Measurements from ENCODE around the gene ATOSA. TPM values are rescaled to one million over a fixed set of nuclear protein-coding genes. Genes with fewer than 3 reads are reported as not detected.

ATOSA gene
- total and polyA plus RNA-seq, 4 donors, result 12.8 to 77.8 (median 26.1) TPM

DNA sequence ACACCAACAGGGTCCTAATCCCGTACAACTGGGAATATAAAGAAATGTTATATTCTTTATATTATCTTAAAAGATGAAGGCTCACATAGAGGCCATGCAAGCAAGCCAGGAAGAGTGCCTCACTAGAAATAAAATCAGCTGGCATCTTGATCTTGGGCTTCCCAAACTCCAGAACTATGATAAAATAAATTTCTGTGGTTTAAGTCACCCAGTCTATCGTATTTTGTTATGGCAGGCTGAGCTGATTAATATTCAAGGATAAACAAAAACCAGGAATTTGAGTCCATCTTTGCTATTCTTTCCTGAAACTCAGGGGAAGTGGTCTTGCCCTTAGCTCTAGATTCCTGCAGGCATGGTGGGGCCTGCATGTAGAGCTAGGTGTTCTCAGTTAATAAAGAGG lies 42.7 kb downstream of the ATOSA start:
- no peak for DNase-seq (ENCODE audit: low spot score)
- H3K27ac ChIP-seq (ENCODE audit: low read depth in 1 of 2, low read length in 2 of 2), result no peak overlapping the region
- TF ChIP-seq FOXA2 (IDR thresholded peaks at IDR 0.05), result no peak
- no peak for TF ChIP-seq GABPA (IDR thresholded peaks at IDR 0.05 in 1 of 2, conservative IDR thresholded peaks at IDR 0.05 in 1 of 2)
- no peak for TF ChIP-seq NR2F2 (IDR thresholded peaks at IDR 0.05)
- no peak for TF ChIP-seq FOXA1 (IDR thresholded peaks at IDR 0.05)
- TF ChIP-seq, protein P1, sequence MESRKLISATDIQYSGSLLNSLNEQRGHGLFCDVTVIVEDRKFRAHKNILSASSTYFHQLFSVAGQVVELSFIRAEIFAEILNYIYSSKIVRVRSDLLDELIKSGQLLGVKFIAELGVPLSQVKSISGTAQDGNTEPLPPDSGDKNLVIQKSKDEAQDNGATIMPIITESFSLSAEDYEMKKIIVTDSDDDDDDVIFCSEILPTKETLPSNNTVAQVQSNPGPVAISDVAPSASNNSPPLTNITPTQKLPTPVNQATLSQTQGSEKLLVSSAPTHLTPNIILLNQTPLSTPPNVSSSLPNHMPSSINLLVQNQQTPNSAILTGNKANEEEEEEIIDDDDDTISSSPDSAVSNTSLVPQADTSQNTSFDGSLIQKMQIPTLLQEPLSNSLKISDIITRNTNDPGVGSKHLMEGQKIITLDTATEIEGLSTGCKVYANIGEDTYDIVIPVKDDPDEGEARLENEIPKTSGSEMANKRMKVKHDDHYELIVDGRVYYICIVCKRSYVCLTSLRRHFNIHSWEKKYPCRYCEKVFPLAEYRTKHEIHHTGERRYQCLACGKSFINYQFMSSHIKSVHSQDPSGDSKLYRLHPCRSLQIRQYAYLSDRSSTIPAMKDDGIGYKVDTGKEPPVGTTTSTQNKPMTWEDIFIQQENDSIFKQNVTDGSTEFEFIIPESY (IDR thresholded peaks at IDR 0.05), result no peak
- no peak for TF ChIP-seq TAF1 (conservative IDR thresholded peaks at IDR 0.05)
- no peak for TF ChIP-seq EGR1 (IDR thresholded peaks at IDR 0.05; ENCODE audit: low read depth in 2 of 2)
- TF ChIP-seq, protein P2, sequence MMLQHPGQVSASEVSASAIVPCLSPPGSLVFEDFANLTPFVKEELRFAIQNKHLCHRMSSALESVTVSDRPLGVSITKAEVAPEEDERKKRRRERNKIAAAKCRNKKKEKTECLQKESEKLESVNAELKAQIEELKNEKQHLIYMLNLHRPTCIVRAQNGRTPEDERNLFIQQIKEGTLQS (IDR thresholded peaks at IDR 0.05), result no peak
- TF ChIP-seq YY1 (IDR thresholded peaks at IDR 0.05), result no peak
- no peak for TF ChIP-seq JUND (IDR thresholded peaks at IDR 0.05)
- TF ChIP-seq, protein P3, sequence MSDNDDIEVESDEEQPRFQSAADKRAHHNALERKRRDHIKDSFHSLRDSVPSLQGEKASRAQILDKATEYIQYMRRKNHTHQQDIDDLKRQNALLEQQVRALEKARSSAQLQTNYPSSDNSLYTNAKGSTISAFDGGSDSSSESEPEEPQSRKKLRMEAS (IDR thresholded peaks at IDR 0.05), result no peak
- no peak for TF ChIP-seq RXRA (IDR thresholded peaks at IDR 0.05)
- no peak for TF ChIP-seq SP1 (IDR thresholded peaks at IDR 0.05)
- no peak overlapping the region for H3K9ac ChIP-seq (ENCODE audit: low read depth in 1 of 2, low read length in 2 of 2)
- 96% methylated on average over 2 of the region's 2 CpGs for WGBS
- no peaks in the 10 kb centered on the region for H3K9me3 ChIP-seq (ENCODE audit: control insufficient read depth in 4 of 4, low read length in 3 of 4)
- no peak overlapping the region for H3K4me3 ChIP-seq (ENCODE audit: low read depth in 1 of 3, low read length in 3 of 3)
- peaks cover 0 to 11% (median 6%) of the 10 kb centered on the region in 4 donors for H3K36me3 ChIP-seq (ENCODE audit: control insufficient read depth in 4 of 4, insufficient read depth in 3 of 4, low read depth in 1 of 4, low read length in 3 of 4)
- H3K4me1 ChIP-seq (ENCODE audit: control insufficient read depth in 4 of 4, insufficient read depth in 4 of 4, low read length in 3 of 4), result peaks cover 0 to 7% (median 0%) of the 10 kb centered on the region in 4 donors
- H3K27me3 ChIP-seq (ENCODE audit: control insufficient read depth in 4 of 4, insufficient read depth in 4 of 4, low read length in 3 of 4), result no peaks in the 10 kb centered on the region

DNA sequence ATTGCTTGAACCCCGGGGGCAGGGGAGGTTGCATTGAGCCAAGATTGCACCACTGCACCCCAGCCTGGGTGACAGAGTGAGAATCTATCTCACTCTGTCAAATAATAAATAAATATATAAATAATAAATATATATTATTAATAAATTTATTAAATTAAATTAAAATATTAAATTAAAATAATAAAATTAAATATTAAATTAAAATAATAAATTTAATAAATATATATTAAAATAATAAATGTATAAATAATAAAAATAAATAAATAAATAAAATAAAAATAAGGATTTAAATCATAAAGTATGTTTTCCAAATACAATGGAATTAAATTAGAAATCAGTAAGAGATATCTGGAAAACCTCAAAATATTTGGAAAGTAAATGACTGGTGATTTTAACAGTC lies 43.3 kb downstream of the ATOSA start:
- Histone ChIP-seq H3K27ac (ENCODE audit: low read depth in 1 of 2, low read length in 2 of 2) (no peak overlapping the region), H3K9me3 (ENCODE audit: control insufficient read depth in 4 of 4, low read length in 3 of 4) (no peaks in the 10 kb centered on the region), H3K27me3 (ENCODE audit: control insufficient read depth in 4 of 4, insufficient read depth in 4 of 4, low read length in 3 of 4) (no peaks in the 10 kb centered on the region), H3K4me1 (ENCODE audit: control insufficient read depth in 4 of 4, insufficient read depth in 4 of 4, low read length in 3 of 4) (peaks cover 0 to 7% (median 0%) of the 10 kb centered on the region in 4 donors), H3K9ac (ENCODE audit: low read depth in 1 of 2, low read length in 2 of 2) (no peak overlapping the region), H3K36me3 (ENCODE audit: control insufficient read depth in 4 of 4, insufficient read depth in 3 of 4, low read depth in 1 of 4, low read length in 3 of 4) (peaks cover 0 to 11% (median 4%) of the 10 kb centered on the region in 4 donors), H3K4me3 (ENCODE audit: low read depth in 1 of 3, low read length in 3 of 3) (no peak overlapping the region)
- no peak for DNase-seq (ENCODE audit: low spot score)
- 96% methylated on average over 1 of the region's 1 CpG for WGBS
- TF ChIP-seq, protein P3 (IDR thresholded peaks at IDR 0.05), result no peak
- TF ChIP-seq, protein P2 (IDR thresholded peaks at IDR 0.05), result no peak
- TF ChIP-seq, protein P1 (IDR thresholded peaks at IDR 0.05), result no peak
- no peak for TF ChIP-seq HNF4A (conservative IDR thresholded peaks at IDR 0.05)
- TF ChIP-seq EGR1 (IDR thresholded peaks at IDR 0.05; ENCODE audit: low read depth in 2 of 2), result no peak
- TF ChIP-seq, protein P4, sequence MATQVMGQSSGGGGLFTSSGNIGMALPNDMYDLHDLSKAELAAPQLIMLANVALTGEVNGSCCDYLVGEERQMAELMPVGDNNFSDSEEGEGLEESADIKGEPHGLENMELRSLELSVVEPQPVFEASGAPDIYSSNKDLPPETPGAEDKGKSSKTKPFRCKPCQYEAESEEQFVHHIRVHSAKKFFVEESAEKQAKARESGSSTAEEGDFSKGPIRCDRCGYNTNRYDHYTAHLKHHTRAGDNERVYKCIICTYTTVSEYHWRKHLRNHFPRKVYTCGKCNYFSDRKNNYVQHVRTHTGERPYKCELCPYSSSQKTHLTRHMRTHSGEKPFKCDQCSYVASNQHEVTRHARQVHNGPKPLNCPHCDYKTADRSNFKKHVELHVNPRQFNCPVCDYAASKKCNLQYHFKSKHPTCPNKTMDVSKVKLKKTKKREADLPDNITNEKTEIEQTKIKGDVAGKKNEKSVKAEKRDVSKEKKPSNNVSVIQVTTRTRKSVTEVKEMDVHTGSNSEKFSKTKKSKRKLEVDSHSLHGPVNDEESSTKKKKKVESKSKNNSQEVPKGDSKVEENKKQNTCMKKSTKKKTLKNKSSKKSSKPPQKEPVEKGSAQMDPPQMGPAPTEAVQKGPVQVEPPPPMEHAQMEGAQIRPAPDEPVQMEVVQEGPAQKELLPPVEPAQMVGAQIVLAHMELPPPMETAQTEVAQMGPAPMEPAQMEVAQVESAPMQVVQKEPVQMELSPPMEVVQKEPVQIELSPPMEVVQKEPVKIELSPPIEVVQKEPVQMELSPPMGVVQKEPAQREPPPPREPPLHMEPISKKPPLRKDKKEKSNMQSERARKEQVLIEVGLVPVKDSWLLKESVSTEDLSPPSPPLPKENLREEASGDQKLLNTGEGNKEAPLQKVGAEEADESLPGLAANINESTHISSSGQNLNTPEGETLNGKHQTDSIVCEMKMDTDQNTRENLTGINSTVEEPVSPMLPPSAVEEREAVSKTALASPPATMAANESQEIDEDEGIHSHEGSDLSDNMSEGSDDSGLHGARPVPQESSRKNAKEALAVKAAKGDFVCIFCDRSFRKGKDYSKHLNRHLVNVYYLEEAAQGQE (IDR thresholded peaks at IDR 0.05), result no peak
- TF ChIP-seq, protein P5, sequence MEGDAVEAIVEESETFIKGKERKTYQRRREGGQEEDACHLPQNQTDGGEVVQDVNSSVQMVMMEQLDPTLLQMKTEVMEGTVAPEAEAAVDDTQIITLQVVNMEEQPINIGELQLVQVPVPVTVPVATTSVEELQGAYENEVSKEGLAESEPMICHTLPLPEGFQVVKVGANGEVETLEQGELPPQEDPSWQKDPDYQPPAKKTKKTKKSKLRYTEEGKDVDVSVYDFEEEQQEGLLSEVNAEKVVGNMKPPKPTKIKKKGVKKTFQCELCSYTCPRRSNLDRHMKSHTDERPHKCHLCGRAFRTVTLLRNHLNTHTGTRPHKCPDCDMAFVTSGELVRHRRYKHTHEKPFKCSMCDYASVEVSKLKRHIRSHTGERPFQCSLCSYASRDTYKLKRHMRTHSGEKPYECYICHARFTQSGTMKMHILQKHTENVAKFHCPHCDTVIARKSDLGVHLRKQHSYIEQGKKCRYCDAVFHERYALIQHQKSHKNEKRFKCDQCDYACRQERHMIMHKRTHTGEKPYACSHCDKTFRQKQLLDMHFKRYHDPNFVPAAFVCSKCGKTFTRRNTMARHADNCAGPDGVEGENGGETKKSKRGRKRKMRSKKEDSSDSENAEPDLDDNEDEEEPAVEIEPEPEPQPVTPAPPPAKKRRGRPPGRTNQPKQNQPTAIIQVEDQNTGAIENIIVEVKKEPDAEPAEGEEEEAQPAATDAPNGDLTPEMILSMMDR (IDR thresholded peaks at IDR 0.05; ENCODE audit: low read depth, low read length, missing input control), result no peak
- no peak for TF ChIP-seq GABPA (IDR thresholded peaks at IDR 0.05 in 1 of 2, conservative IDR thresholded peaks at IDR 0.05 in 1 of 2)
- no peak for TF ChIP-seq FOXA2 (IDR thresholded peaks at IDR 0.05)
- TF ChIP-seq RXRA (IDR thresholded peaks at IDR 0.05), result no peak

Measured in liver (tissue), 9 donors.